SK-MEL-5 (cell line): Measurements from ENCODE around the gene ATP9B. TPM values are rescaled to one million over a fixed set of nuclear protein-coding genes. Genes with fewer than 3 reads are reported as not detected.

Source experiments
- DNase-seq: peaks from one replicate; pipeline ENCODE4 v3.0.0-alpha.2; 2016; ENCODE audit warnings: low read depth, low spot score
- in situ Hi-C: cut with HindIII; loops from 2 replicates; pipeline ENCODE4 v1.10.0; 2016; ENCODE audit warnings: low sequenced_read_pairs, high pct_unique_total_duplicates, low pct_unique_long_range_greater_than_20kb
- total RNA-seq: library from RNA; depleted of rRNA; stranded (reverse); fragments of >200 nt; shearing (Covaris generic); gene quantifications from 2 replicates; pipeline ENCODE4 v1.2.3, GENCODE V29; 2014

Gene ATP9B
- total RNA-seq, 1 experiment from 2014 or later: 6.8 TPM

DNA sequence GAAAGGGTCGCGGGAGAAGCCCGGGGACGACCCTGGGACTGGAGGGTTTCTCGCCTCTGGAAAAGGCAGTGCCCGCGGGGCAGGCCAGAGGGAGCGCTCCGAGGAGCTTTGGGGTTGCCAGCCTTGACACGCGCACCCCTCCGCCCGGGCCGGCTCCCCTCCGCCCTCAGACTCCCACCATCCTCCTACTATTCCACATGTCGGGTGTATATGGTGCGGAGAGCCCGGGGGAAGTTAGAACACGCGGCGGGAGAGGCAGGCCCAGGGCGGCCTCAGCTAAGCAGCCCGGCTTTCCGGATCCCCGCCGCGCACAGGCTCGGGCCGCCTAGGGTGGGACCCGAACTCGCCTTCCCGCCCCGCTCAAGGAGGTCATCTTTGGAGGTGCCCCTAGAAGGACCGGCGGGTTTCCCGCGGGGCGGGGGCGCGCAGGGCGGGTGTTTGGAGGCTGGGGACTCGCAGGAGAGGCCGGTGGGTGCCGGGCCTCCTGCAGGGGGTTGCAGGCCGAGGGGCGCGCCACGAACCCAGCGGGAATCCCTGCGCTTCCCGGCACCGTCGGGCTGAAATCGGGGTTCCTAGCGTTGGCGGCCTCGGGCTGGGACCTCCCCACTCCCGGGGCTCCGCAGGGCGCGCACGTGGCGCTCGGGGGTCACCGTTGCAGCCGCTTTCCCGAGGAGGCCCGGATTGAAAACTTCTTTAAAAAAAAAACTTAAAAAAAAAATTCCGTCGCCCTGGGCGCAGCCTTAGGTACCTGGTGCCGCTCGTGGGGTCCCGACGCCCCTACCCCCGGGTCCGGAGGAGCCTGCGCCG lies 330.3 kb downstream of the ATP9B start:
- in situ Hi-C loops: no loop called here
- no peak for DNase-seq

DNA sequence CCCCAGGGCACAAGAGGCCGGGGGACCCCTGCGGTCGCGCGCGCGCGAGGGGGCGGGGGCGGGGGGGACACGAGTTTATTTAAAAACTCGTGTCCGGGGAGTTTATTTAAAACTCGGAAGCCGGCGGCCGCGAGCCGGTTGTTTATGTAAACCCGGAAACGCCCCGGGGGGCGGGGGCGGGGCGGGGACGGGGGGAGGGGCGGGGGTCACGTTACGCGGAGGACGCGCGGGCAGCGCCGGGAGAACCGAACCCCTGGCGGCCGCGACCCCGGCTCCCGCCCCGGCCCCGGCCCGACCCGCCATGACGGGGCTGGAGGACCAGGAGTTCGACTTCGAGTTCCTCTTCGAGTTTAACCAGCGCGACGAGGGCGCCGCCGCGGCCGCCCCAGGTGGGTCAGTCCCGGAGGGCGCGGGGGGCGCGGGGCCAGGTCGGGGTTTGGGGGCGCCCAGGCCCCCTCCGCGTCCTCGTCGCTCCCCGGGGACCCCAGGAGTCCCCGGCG lies 330.9 kb downstream of the ATP9B start:
- in situ Hi-C loops: no loop called here
- no peak for DNase-seq

DNA sequence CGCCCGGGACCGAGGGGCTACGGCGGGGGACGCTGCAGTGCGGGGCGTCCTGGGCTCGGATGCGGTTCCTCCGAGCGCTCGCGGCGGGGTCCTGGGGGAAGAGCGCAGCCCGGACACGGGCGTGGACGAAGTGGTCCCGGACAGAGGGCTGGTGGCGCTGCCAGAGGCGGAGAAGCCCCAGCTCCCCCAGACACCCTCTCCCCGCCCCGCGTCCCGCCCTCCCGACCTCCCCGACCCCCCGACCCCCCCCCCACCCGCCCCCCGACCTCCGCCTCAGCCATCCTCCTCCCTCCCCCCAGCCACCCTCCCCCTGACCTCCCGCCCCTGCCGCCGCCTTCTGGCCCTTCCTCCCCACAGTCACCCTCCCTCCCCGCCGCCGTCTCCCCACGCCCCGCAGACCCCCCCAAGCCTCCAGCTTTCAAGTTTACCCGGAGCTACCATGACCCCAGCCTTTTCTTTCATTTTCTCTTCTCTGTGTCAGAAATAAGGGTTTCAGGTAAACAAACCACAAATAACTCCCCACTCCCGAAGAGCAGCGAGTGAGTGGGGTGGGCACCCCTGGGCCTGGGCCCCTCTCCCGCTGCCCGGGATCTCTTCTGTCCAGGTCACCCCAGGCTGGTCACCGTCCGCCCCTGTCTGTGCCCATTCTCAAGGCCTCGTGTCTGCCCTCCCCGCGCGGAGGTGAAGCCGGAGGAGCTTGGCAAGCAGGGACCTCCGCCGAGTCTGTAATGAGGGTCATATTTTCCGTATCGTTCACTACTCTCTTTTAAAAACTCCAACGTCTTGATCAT lies 331.6 kb downstream of the ATP9B start:
- in situ Hi-C loops: no loop called here
- DNase-seq: no peak

DNA sequence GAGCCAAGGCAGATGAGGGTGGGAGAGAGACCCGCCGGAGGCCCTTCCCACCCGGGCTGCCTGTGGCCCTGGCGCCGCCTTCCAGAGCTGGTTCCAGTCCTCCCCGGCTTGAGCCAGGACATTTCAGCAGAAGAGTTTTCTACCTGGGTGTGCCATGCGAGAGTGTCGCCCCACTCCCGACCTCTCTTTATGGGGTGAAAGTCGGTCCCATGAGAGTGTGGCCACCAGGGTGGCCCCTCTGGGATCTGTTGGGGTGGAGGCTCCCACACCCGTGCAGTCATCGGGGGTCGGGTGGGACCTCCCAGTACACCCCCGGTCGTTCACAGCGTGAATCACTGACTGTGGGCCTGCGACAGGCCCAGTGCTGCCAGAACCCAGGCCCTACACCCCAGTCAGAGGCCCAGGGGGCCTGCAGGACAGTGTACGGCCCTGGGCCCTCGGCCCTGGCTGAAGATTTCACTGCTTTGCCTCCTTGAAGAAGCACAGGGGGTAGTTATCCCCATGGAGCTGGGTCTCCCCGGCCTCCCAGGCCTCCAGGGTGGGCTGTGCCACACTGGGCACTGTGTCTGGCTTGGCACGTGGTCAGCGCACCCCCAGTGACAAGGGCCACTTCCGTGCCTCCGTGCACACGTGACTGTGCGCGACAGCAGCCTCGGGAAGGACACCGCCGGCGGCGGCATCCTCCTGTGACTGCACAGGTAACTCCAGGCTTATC lies 332.5 kb downstream of the ATP9B start:
- DNase-seq: no peak
- in situ Hi-C loops: no loop called here

DNA sequence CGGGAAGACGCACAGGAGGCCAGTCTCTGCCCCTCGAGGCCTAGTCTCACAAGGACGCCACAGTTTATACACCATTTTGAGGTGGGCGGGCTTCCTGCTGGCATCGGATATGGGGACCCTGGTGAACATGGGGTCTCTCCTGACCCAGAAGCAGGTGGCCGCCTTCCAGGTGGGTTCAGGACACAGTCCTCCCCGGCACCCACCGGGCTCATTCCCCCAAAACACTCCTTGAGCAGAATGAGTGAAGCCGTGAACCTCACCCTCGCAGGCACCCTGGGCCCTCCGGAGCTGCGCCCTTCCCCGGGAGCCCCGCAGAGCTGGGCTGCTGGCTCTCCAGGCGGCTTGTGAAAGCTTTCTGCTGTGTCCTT lies 333.0 kb downstream of the ATP9B start:
- in situ Hi-C loops: no loop called here
- DNase-seq: no peak

GRCh38 chr18:79402977-79403722 lies 334.0 kb downstream of the ATP9B start:
- DNase-seq: no peak
- in situ Hi-C loops: no loop called here

GRCh38 chr18:79403723-79404566 lies 334.8 kb downstream of the ATP9B start:
- in situ Hi-C loops: no loop called here
- no peak for DNase-seq

- in situ Hi-C loops: no loop called here
- DNase-seq: no peak
Observed at GRCh38 chr18:79404567-79404910, 335.3 kb downstream of the ATP9B start.

GRCh38 chr18:79405019-79405780 lies 336.0 kb downstream of the ATP9B start:
- no peak for DNase-seq
- in situ Hi-C loops: no loop called here

DNA sequence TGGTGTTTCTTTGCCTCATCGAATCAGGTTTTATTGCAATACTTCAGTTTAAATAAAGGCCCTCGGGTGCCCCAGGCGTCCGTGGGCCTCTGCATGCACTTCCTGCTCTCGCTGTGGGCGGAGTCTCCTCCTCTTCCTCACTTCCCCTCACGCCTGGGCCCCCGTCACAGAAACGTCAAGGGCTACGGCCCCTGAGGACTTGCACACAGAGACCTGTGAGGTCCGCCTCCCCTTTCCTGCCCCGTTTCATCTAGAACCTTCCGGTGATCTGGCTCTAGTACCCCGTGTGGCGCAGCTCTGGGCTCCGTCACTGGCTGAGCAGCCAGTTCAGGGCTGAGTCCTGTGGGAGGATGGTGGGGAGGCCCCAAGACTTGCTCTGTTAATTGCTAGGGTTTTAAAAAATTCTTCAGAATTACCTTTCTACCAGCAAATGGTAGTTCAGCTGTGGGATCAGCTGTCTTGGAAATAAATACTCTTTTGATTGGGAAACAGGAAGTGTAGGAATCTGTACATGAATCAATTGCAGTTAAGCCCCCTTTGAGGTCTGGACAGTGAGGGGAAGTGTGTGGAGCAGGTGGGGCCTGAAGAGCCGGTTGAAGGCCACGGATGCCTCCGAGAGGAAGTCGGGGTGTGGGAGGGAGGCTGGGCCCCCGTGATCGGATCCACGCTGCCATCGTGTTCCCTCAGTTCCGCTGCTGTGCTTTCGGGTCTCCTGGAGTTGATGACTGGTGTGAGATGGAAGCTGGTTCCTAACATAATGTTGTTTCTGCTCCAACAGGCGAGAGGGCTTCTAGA lies 336.8 kb downstream of the ATP9B start:
- DNase-seq: no peak
- in situ Hi-C loops: no loop called here

DNA sequence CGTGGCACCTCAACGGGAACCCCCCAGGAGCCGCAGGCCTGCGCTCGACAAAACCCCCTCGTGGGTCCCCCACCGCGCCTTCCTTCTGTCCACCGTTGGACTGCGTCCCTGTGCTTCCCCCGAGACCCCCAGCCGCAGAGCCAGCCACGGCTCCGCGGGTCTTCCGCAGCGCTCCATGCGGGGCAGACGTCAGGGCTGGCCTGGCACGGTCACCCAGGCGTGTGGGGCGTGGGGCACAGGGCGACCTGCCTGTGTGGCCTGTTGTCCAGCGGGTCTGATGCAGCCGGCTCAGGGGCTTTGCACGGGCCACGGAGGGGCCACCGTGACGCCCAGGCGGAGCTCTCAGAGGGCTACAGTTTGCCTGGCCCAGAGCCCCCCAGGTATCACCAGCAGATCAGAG lies 337.5 kb downstream of the ATP9B start:
- in situ Hi-C loops: no loop called here
- no peak for DNase-seq

DNA sequence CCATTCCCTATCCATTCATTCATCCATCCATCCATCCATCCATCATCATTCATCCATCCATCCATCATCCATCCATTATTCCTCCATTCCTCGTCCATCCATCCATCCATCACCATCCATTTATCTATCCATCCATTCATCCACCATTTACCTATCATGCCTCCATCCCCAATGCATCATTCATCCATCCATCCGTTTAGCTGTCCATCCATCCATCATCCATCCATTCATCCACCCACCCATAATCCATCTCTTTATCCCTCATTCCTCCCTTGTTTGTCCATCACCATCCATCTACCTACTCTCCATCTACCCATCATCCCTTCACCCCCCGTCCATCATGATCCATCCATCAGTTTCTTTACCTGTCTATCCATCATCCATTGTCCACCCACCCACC lies 340.1 kb downstream of the ATP9B start:
- in situ Hi-C loops: no loop called here
- no peak for DNase-seq

- no peak for DNase-seq
- in situ Hi-C loops: no loop called here
Observed at GRCh38 chr18:79410171-79410641, 341.0 kb downstream of the ATP9B start.

- in situ Hi-C loops: no loop called here
- DNase-seq: no peak
Observed at GRCh38 chr18:79410731-79411613, 341.8 kb downstream of the ATP9B start.
